GM21381 (cell line): ENCODE measurements around the gene PPP1R3F.
"Not testable (repeated sequence)": the region's sequence is repeated elsewhere in the genome, so short reads cannot be mapped to it uniquely, and the experiment has no call there.

Experiments
- ATAC-seq: cut with Tn5 transposase; IDR thresholded peaks from one replicate; pipeline ENCODE4 v1.9.1; 2021; ENCODE audit warnings: mild to moderate bottlenecking, moderate library complexity; ENCODE audit not compliant: unreplicated experiment

Gene PPP1R3F

DNA sequence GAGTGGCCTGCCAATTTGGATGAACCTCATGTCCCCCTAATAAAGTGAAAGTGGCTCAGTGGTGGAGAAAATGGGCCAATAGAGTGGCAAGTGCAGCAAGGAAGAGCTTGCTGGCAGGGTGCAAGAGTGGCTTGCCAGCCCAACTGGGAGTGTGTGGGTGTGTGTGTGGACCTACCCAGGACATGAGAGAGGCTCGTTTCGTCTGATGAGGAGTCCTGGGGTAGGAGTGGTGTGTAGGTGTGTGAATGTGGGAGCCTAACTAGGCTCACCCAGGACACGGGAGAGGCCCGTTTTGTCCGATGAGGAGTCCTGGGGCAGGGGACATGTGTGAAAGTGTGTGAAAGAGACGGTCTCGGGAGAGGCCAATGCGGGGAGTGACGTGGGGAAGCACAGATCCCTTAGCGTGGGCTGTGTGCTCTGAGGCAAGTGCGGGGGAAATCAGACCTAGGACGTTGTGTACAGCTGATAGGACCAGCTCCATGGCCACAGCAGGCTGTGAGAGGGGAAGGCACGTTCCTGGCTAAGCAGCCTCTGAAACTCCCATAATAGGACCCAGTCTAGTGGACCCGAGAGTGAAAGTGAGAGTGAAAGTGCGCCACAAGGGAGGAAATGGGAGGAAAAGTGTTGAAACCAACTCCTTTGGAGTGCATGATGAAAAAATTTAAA is 39.1 kb downstream of the PPP1R3F start:
- no peak for ATAC-seq

GRCh38 chrX:49309401-49309981 is 39.9 kb downstream of the PPP1R3F start:
- ATAC-seq, result no peak

DNA sequence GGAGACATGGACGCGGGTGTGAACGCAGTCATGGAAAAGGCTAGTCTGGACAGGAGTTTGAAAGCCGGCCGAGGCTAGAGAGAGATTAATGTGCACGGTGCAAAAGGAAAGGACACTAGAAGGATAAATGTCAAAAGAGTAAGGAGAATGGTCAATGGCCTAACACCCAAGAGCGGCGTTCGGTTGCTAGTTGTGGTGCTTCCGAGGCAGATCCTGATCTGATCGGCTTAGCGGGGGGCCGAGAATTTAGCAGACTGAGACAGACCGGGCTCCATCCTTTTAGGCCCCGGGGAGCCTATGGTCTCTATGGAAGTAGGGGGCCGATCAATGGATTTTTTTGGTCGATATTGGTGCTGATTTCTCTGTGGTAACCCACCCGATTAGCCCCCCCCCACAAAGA is 40.8 kb downstream of the PPP1R3F start:
- no peak for ATAC-seq

DNA sequence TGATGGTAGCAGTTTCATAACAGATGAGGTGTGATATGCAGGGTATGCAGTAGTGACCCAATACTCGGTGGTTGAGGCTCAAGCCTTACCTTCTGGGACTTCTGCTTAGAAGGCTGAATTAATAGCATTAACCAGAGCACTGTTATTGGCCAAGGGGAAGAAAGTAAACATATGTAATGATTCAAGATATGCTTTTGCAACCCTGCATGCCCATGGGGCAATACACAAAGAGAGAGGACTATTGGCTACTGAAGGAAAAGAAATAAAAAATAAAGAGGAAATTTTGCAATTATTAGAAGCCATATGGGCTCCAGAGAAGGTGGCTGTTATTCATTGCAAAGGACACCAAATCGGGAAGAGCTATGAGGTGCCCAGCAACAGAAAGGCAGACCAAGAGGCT is 42.6 kb downstream of the PPP1R3F start:
- ATAC-seq, result no peak

GRCh38 chrX:49316085-49316484 is 46.5 kb downstream of the PPP1R3F start:
- no peak for ATAC-seq

DNA sequence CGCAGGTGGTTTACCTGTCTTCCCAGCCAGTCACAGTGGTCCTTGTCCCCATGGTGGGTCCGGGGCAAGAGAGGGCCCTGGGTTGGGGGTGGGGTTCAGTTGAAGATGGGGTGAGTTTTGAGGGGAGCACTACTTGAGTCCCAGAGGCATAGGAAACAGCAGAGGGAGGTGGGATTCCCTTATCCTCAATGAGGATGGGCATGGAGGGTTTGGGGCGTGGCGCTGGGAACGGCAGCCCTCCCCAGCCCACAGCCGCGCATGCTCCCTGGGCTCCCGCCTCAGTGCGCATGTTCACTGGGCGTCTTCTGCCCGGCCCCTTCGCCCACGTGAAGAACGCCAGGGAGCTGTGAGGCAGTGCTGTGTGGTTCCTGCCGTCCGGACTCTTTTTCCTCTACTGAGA is 52.1 kb downstream of the PPP1R3F start, which contains the start of gene GAGE12J:
TSS of gene GAGE12J (plus strand) at position 301 of the 400 bp plus-strand sequence. CDS start 1,157 bp downstream, outside the sequence.
- ATAC-seq, result not testable (repeated sequence)

GRCh38 chrX:49322266-49322665 is 52.7 kb downstream of the PPP1R3F start:
- ATAC-seq, result not testable (repeated sequence)

DNA sequence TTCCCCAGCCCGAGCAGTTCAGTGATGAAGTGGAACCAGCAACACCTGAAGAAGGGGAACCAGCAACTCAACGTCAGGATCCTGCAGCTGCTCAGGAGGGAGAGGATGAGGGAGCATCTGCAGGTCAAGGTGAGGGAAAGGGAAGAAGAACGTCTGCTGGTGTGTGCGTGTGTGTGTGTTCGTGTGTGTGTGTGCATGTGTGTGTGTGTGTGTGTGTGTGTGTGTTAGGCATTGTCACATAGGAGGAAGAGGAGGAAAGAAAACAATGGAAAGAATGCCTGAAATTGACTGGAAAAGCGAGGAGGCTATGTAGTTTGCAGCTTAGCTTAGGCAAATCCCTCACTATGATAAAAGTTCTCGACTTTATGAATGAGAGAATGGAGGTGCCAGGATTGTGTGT is 54.1 kb downstream of the PPP1R3F start:
- not testable (repeated sequence) for ATAC-seq

- ATAC-seq, result not testable (repeated sequence)
Measured at GRCh38 chrX:49330421-49330820, 60.8 kb downstream of the PPP1R3F start.

- not testable (repeated sequence) for ATAC-seq
Measured at GRCh38 chrX:49331282-49331681, 61.7 kb downstream of the PPP1R3F start, which contains the start of gene GAGE13. Gene GAGE13, plus strand, starts transcription at chrX:49331582. Its CDS starts 1,156 bp downstream, at chrX:49332738.

GRCh38 chrX:49331841-49332240 is 62.2 kb downstream of the PPP1R3F start:
- not testable (repeated sequence) for ATAC-seq
